RWPE2 (cell line): Measurements from ENCODE around the gene RGL2.

Experiments used
- ATAC-seq: fragments of 200-7000 bp; cut with Tn5 transposase; 3 replicates; pipeline ENCODE4 v1.9.1; 2021; ENCODE audit warnings: low read depth
- DNase-seq: peaks from one replicate; pipeline ENCODE4 v3.0.0-alpha.2; 2020; ENCODE audit warnings: low spot score
- H3K27ac ChIP-seq: fragments of 450-650 bp; 2 replicates; pipeline ENCODE4 v1.5.1; 2017; ENCODE audit warnings: mild to moderate bottlenecking; ENCODE audit not compliant: poor library complexity, severe bottlenecking
- H3K27me3 ChIP-seq: fragments of 250-450 bp; sonication (Bioruptor Pico); 2 replicates; pipeline ENCODE4 v1.5.1; 2021; ENCODE audit warnings: mild to moderate bottlenecking, moderate library complexity; ENCODE audit not compliant: insufficient read depth, poor library complexity, severe bottlenecking
- H3K36me3 ChIP-seq: fragments of 250-450 bp; sonication (Bioruptor Pico); 2 replicates; pipeline ENCODE4 v1.5.1; 2020; ENCODE audit warnings: low read depth, mild to moderate bottlenecking, moderate library complexity
- H3K4me1 ChIP-seq: fragments of 250-450 bp; sonication (Bioruptor Pico); 2 replicates; pipeline ENCODE4 v1.5.1; 2021; ENCODE audit warnings: mild to moderate bottlenecking, moderate library complexity; ENCODE audit not compliant: insufficient read depth, poor library complexity, severe bottlenecking
- H3K4me3 ChIP-seq: fragments of 250-450 bp; sonication (Bioruptor Pico); 2 replicates; pipeline ENCODE4 v1.5.1; 2021; ENCODE audit warnings: mild to moderate bottlenecking, moderate library complexity; ENCODE audit not compliant: severe bottlenecking
- H3K9me3 ChIP-seq: fragments of 250-450 bp; sonication (Bioruptor Pico); 2 replicates; pipeline ENCODE4 v1.5.1; 2021; ENCODE audit warnings: mild to moderate bottlenecking, moderate library complexity; ENCODE audit not compliant: severe bottlenecking
- TF ChIP-seq, protein P1 (sequence below): fragments of 450-650 bp; IDR thresholded peaks from one replicate; pipeline ENCODE4 v1.5.1; 2017; ENCODE audit warnings: mild to moderate bottlenecking, moderate library complexity; ENCODE audit not compliant: poor library complexity, severe bottlenecking

The RGL2 gene

DNA sequence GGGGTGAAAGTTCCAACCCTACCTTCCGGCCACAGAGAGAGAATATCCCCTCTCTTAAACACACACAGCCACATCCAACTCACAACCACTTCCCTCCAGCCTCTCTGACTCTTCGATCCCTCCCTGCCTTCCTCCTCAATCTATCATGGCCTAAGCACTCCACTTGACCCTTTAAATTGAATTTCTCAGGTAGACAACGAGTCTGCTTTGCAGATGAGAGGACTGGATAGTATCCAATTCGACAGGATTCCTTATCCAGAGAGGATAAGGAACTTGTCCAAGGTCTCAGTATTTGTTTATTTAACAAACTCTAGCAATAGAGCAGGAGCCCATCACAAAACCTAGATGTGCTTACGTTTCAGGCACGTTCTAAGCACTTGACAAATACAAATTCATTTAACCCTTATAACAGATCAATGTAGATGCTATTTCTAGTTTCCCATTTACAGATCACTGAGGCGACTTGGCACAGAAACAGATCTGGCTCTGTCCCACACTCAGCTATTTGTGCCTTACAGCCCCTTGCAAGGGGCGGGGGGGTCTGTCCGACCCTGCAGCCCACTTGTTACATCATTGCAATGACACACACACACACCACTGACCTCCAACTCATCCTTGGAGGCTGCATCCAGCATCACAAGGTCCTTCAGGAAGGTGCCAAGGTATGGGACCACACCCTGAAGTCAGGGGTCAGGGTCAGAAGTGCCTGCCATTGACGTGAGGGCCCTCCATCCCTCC is 4.5 kb downstream of the RGL2 start:
- TF ChIP-seq, protein P1, sequence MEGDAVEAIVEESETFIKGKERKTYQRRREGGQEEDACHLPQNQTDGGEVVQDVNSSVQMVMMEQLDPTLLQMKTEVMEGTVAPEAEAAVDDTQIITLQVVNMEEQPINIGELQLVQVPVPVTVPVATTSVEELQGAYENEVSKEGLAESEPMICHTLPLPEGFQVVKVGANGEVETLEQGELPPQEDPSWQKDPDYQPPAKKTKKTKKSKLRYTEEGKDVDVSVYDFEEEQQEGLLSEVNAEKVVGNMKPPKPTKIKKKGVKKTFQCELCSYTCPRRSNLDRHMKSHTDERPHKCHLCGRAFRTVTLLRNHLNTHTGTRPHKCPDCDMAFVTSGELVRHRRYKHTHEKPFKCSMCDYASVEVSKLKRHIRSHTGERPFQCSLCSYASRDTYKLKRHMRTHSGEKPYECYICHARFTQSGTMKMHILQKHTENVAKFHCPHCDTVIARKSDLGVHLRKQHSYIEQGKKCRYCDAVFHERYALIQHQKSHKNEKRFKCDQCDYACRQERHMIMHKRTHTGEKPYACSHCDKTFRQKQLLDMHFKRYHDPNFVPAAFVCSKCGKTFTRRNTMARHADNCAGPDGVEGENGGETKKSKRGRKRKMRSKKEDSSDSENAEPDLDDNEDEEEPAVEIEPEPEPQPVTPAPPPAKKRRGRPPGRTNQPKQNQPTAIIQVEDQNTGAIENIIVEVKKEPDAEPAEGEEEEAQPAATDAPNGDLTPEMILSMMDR: no peak
- Histone ChIP-seq H3K4me1 (no peaks in the 10 kb centered on the region), H3K27me3 (no peaks in the 10 kb centered on the region), H3K4me3 (no peak overlapping the region), H3K36me3 (peaks cover 38% of the 10 kb centered on the region), H3K9me3 (no peaks in the 10 kb centered on the region), H3K27ac (no peak overlapping the region)
- DNase-seq (no peak), ATAC-seq (no peak)

DNA sequence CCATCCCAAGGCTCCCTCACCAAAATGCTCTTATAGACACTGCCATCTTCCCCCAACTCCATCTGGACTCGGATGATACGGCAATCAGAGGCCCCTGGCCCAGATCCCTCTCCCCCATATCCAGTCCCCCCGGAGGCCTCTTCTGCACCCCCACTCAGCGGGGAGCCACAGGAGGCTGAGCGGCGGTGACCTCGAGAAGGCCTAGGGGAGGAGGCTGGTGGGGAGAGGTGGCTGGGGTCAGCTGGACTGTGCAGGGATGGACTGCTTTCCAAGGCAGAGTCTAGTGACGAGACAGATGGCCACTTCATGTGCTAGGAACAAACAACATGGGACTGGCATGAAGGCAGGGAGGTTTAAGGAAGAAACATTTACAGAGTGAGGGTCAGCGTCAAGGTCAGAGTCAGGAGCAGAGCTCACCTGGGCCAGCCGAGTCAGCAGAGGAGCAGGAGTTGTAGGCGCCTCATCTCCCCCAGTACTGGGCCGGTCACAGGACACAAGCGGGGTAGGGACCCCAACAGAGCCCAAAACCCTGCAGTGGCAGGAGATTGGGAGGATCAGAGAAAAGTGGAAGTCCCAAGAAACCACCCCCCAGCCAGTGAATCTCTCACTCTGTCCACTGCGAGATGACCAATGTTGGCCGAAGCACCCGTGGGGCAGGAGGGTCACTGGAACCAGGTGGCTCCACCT is 5.6 kb downstream of the RGL2 start:
- Histone ChIP-seq H3K36me3 (peaks cover 38% of the 10 kb centered on the region), H3K4me3 (no peak overlapping the region), H3K27me3 (no peaks in the 10 kb centered on the region), H3K9me3 (no peaks in the 10 kb centered on the region), H3K4me1 (no peaks in the 10 kb centered on the region), H3K27ac (no peak overlapping the region)
- ATAC-seq (no peak), DNase-seq (no peak)
- TF ChIP-seq, protein P1: no peak

DNA sequence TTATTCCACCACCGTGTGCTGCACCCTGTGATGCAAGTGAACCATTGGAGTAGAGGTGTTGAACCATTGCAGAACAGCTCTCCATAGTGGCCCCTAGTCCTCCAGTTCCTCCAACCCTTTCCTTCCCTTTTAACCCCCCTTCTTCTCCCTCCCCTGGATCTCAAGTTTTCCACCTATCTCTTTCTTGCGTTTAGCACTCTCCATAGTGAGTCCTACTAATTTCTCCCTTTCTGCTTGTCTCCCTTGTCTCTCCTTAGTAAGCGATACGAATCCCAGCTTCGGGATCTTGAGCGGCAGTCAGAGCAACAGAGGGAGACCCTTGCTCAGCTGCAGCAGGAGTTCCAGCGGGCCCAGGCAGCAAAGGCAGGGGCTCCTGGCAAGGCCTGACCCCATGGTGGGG is 8.3 kb downstream of the RGL2 start:
- Histone ChIP-seq H3K4me1 (no peaks in the 10 kb centered on the region), H3K4me3 (peak overlapping the region; percentile 76), H3K9me3 (no peaks in the 10 kb centered on the region), H3K36me3 (peaks cover 53% of the 10 kb centered on the region), H3K27ac (no peak overlapping the region), H3K27me3 (no peaks in the 10 kb centered on the region)
- no peak for ATAC-seq
- TF ChIP-seq, protein P1: no peak
- no peak for DNase-seq

DNA sequence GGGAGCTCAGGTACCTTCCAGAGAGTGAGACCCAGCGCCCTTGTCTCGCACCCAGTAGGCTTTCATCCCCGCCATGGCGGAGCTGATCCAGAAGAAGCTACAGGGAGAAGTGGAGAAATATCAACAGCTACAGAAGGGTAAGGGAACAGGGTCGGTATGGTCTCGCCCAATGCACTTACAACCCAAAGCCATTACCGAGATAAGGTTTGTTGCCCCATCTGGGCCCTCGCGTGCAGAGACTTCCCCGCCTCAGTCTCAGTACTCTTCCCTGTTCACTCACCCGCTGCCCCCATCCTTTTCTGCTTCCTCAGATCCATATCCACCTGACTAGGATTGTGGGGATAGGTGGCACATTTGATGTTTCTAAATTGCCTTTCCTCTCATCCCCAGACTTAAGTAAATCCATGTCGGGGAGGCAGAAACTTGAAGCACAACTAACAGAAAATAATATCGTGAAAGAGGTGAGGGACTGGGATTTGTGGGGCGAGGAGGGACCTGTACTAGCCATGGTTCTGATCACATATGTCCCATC is 8.9 kb downstream of the RGL2 start:
- TF ChIP-seq, protein P1: no peak
- no peaks in the 10 kb centered on the region for H3K9me3 ChIP-seq
- no peaks in the 10 kb centered on the region for H3K27me3 ChIP-seq
- peak overlapping the region; percentile 76 for H3K4me3 ChIP-seq
- H3K36me3 ChIP-seq: peaks cover 57% of the 10 kb centered on the region
- ATAC-seq (peak; percentile 26), DNase-seq (no peak)
- no peaks in the 10 kb centered on the region for H3K4me1 ChIP-seq
- H3K27ac ChIP-seq: peak overlapping the region; percentile 23
